GM19452 (cell line): ENCODE data around the gene DMAP1.

ENCODE experiments used
- ATAC-seq: cut with Tn5 transposase; IDR thresholded peaks from one replicate; pipeline ENCODE4 v1.9.1; 2021; ENCODE audit not compliant: unreplicated experiment

The DMAP1 gene

GRCh38 chr1:44227211-44227610 lies 13.9 kb downstream of the DMAP1 start:
- no peak for ATAC-seq

GRCh38 chr1:44228218-44228617 lies 14.9 kb downstream of the DMAP1 start:
- ATAC-seq, result no peak

DNA sequence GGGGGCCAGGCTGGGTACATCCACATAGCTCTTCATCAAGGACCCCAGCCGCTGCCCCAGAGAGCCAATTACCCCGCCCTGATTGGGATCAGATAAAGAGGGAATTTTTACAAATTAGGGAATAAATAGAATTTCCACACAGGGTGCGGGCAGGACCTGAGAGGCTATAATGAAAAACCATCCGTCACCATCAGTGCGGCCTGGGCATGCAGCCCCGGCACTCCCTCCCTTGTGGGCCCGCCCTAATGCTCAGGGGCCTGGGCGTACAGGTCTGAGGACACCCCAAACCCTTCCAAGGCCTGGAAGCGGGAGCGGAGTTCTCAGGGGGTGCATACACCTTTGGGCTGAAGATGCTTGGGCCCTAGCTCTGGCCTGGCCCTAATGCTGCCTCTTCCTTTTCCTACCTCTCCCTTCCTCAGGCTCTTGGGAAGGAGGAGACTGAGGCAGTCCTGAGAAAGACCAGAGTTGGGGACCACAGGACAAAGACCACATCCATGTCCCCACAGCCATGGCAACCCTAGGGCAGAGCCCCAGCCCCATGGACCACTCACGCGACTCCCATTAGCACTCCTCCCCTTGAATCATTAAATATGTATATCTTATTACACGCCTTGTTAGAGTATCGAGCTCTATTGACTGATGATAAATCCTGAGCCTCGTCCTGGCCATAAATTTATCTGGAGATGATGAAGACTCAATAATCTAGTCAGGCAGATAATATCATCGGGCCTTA lies 16.3 kb downstream of the DMAP1 start:
- no peak for ATAC-seq

- ATAC-seq, result no peak
Measured at GRCh38 chr1:44230796-44231195, 17.5 kb downstream of the DMAP1 start.

DNA sequence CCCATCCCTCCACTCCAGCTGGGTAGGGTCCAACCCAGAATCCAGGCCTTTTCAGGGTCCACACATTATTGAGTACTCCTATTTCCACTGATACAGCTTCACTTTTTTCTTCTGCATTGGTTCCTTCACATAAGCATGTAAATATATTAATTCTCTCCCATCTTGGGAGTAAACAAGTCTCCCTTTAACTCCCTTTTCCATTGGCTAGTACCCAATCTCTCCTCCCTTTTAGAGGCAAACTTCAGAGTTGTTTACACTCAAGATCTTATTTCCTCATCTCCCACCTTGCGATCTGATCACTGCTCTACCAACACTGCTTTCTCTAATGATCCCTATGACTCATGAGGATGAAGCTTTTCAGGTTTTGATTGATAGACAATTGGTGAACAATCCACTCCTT lies 20.3 kb downstream of the DMAP1 start:
- ATAC-seq, result no peak

- ATAC-seq, result no peak
Measured at GRCh38 chr1:44235808-44236207, 22.5 kb downstream of the DMAP1 start.

GRCh38 chr1:44236490-44237272 lies 23.4 kb downstream of the DMAP1 start:
- ATAC-seq, result no peak

DNA sequence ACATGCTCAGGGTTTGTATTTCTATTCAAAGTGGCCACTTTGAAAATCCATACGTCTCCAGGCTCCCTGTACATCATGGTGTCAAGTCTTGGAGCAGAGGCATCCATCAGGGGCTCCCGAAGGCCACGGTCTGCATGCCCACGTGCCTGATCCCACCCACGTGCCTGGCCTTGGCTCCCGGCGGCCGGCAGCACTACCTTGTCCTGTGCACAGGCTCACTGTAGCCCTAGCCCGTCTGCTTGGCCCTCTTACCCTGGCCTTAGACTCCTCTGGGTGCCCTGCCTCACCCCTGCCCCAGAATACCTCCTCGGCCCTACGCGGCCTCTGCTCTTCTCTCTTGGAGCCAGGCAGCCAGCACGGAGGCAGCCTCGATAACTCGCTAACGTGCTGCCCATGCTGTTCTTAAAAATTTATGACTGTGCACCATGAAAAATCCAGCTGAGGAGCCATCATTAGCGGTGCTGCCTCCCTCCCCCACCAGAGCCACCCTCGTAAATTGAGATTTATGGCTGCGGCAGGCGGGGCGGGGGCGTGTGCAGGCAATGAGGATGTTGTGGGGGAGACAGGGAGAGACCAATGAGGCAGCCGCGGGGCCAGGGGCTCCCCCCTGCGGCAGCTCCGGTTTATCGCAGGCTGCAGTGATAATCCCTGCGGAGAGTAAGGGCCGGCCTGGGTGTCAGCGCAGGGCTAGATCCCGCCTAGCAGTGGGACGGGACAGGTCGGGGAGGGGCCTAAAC lies 24.6 kb downstream of the DMAP1 start:
- ATAC-seq, result no peak

- no peak for ATAC-seq
Measured at GRCh38 chr1:44238660-44239059, 25.4 kb downstream of the DMAP1 start.

GRCh38 chr1:44239331-44239960 lies 26.2 kb downstream of the DMAP1 start:
- no peak for ATAC-seq

DNA sequence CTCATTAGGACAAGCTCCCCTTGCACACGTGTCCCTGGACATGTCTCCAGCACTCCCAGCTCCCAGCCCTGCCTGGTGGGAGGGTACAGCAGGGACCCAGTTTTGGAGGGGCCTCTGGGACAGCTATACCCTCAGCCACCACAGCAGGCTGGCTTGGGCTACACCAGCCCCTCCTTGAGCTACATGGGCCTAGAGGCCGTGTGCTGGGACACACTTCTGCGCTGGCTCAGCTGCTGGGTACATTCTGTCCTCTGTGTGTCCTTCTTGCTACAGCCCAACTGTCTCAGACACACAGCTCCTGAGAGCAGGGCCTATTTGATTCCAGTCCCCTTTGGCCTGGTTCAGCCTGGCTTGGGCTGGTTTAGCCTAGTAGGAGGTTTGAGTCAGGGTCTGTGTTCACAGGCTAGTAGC lies 26.7 kb downstream of the DMAP1 start:
- no peak for ATAC-seq

DNA sequence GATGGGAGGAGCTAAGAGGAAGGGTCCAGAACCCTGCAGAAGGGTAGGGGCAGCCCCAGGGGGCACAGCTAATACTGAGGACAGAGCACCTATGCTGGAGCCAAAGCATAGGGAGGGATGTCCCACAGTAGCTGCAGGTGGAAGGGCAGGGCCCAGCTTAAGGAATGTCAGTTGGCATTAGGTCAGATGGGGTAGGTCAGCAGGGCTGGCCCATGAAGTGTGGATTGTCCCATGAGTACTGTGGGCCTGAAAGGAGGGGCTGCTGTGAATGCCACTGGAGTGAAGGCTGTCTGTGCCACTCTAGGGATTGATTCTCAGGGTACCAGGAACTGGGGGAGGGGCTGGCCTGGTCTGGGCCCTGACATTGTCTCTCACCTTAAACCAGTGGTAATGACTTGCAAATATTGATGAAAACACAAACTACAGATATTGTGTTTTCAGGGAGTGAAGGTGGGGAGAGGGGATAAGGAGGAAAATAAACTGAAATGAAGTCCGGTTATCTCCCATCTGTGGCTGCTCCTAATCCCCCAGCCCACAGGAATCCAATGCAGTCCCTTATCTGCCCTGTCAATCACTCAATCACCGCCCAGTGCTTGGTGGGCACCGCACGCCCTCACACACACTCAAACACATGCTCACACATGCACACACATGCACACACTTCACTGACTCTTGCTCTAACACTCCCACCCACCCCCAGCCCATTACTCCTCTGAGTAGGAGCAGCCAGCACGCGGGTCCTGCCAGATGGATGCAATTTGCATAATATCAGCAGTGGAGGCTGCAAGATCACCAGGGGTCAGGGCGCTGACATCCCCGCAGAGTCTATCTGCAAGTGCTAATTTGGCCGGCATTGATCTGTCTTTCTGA lies 27.8 kb downstream of the DMAP1 start:
- no peak for ATAC-seq

DNA sequence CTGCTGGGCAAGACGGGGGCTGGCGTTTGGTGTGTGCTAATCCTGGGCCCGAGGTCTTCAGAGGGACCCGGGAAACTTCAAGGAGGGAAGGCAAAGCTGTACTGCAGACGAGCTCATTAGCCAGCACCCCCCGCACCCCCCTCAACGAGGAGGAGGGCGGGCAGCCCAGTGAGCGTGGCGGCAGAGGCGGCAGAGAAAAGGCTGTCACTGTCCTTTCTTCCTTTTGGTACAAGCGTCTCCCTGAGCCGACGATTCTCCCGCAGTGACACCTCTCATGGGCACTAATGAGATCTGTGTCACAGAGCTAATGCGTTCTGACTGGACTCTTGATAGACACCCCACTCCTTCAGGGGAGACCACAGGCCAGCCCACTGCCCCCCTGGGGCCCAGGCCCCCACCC lies 29.5 kb downstream of the DMAP1 start:
- no peak for ATAC-seq

DNA sequence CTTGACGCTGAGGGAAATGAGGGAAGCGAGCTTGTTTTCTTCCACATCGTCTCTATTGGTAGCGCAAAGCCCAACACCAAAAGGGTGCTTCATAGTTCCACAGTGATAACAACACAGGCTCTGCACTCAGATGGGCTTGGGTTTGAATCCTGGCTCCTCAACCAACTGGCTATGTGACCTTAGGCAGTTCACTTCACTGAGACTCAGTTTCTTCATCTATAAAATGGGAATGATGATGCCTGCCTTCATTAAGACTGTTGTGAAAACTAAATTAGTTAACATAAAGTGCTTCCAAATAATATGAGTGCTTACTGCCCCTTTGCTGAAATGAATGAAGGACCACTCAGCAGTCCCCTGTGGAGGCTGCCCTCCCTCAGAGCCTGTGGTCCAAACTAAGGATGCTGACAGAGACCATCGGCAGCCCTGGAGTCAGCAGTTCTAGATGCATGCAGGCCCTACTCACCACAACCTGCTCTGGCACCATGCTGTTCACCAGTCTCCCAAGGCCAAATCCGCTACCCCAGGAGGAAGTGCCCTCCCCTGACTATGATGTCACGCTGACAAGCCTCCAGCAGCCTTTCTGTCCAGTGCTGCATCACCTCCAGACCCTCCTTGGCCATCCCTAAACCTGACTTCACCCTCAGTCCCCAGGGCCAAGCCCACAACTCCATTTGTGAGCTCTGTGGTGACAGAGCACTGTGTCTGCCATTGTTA lies 30.7 kb downstream of the DMAP1 start:
- ATAC-seq, result no peak

DNA sequence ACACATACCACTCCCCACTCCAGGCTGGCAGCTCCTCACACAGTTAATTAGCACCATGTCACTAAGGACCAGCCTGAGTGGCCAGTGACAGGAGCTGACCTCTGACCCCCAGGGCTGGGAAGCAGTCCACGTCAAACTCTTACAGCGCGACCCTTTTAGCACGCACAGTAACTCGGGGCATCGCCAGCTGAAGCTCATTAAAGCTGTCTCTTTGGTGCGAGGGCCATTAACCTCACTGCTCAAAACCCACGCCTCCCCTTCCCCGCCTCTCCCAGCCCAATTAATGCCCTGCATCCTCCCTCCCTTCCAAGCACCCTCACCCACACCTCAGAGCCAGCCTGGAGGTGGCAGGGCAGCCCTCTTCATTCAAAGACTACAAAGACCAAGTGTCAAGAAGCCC lies 31.7 kb downstream of the DMAP1 start:
- ATAC-seq, result no peak

DNA sequence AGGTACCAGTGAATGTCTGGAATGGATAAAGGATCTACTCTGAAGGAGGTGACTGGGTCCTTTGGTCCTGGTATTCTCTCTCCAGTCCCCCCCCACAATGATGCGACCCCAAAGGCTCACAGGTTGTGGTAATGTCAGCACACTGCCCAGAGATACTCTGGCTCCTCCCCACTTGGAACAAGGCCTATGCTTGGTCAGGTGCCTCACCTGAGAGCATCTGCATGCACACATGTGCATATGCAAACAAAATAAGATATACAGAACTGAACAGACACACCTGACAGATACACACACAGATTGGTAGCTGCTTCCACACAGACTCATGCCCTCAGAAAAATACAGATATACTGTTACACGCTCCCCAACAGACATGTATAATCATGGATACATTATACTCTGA lies 33.5 kb downstream of the DMAP1 start:
- no peak for ATAC-seq

GRCh38 chr1:44249543-44249942 lies 36.3 kb downstream of the DMAP1 start:
- no peak for ATAC-seq

- ATAC-seq, result no peak
Measured at GRCh38 chr1:44250068-44250781, 37.0 kb downstream of the DMAP1 start.

DNA sequence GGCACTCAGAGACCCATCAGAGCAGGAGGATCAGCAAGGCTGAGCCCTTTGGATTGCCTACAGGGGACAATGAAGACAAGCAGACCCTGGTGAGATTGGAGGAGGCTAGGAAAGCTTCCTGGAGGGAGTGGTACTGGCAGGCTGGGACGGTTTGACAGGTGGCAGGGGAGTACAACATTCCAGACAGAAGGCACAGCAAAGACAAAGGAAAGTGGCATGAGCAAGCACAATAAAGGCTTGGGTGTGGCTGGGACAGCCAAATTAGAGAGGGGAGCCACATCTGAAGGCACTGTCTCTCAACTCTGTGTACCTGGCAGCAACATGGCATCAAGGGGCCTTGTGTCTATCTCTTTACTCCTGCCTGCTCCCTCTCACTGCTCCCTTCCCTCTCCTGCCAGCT lies 38.2 kb downstream of the DMAP1 start:
- no peak for ATAC-seq
